NCI-H128 (cell line): ENCODE results near the gene CEACAM16.

Experiments
- DNase-seq: peaks from one replicate; lab custom pipeline; 2025; ENCODE audit not compliant: unreplicated experiment; lab: John Stamatoyannopoulos, UW

CEACAM16 gene

DNA sequence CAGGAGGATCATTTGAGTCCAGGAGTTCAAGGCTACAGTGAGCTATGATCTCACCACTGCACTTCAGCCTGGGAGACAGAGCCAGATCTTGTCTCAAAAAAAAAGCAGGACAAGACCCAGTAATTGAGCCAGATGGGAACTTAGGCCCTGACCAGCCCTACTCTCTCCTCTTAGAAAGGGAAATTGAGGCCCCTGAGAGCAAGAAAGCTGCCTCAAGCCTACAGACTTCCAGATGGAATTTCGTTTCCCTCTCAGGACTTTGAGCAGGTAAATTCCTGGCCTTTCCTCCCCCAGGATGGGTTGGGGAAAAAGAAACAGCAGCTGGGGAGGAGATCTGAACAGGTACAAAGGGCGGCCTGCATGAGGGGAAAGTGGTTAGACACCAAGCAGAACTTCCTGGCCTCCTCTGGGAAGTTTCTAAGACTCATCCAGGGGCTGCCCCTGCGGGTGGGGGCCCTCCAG is 46.0 kb downstream of the CEACAM16 start:
- no peak for DNase-seq

DNA sequence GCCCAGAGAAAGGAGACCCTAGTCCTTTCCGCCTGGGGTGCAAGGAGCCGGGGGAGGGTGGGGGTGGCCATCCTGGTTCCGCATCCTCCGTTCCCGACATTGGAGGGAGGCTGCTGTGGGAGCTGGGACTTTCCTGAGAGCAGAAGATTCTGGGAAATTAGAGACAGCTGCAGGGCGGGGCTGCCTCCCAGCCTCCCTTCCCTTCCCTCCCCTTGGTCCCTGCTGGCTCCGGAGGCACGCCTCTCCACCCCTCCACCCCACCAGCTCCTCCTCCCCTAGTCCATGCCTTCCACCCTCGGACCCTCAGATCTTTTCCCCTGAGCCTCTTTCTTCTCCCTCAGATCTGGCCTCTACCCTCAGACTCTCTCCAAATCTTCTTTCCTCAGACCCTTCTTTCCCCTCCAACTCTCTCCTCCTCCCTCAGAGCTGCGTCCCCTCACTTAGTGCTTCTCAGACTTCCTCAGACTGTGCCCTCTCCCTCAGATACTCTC is 46.4 kb downstream of the CEACAM16 start:
- no peak for DNase-seq

DNA sequence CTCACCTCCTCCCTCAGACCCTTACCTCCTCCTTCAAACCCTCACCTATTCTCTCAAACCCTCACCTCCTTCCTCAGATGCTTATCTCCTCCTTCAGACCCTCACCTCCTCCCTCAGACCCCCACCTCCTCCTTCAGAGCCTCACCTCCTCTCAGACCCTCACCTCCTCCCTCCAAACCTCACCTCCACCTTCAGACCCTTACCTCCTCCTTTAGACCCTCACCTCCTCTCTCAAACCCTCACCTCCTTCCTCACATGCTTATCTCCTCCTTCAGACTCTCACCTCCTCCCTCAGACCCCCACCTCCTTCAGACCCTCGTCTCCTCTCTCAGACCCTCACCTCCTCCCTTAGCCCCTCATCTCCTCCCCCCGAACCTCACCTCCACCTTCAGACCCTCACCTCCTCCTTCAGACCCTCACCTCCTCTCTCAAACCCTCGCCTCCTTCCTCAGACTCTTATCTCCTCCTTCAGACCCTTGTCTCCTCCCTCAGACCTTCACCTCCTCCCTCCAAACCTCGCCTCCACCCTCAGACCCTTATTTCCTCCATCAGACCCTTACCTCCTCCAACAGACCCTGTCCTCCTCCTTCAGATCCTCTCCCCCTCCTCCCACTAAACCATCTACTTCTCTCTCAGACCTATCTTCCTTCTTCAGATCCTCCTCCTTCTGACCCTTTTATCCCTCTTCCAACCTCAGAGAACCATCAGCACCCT is 47.1 kb downstream of the CEACAM16 start:
- no peak for DNase-seq

DNA sequence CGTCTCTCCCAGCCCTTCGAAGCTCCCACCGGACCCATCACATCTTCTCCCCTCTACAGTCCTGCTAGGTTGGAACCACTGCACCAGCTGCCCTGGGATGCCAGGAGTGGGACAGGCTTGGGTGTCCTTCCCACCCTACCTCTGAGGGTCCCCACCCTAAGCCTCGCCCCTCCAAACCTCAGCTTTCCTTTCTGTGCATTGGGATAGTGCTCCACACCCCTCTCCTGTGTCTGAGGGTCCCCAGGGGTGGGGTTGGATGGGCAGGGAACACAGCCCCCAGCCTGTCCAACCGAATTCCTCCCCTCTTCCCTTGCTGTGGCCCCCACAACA is 47.6 kb downstream of the CEACAM16 start:
- no peak for DNase-seq

DNA sequence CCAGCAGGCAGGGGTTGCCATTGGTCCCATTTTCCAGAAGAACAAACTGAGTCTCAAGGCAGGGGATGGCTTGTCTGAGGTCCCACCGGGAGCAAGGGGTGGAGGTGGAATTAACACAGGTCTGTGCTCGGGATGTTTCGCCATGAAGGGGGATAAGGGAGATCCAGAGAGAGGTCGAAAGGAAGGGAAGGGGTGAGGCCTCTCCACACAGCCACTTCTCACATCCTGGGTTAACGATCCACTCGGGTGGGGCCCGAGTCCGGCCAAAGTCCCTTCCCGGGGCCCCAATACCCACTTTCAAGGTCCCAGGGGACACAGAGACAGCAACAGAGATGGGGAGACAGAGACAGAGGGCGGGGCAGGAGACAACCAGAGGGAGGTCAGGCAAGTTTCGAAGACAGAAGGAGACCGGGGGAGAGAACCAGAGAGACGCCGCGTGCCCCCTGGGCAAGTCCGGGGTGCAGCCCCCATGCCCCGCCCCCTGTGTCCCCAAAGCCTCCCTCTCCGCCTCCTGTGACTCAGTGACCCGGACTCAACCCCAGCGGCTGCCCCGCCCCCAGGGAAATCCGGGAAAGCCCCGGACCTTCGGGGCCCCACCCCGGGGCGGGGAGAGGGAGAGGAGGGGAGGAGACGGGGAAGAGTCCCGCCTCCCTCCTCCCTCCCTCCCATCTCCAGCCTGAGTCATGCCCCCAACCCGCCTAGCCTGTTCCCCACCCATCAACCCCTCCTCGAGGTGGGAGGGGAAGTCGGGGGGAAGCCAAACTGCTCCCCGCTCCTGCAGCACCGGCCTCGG is 48.2 kb downstream of the CEACAM16 start:
- peak; percentile 21 for DNase-seq

DNA sequence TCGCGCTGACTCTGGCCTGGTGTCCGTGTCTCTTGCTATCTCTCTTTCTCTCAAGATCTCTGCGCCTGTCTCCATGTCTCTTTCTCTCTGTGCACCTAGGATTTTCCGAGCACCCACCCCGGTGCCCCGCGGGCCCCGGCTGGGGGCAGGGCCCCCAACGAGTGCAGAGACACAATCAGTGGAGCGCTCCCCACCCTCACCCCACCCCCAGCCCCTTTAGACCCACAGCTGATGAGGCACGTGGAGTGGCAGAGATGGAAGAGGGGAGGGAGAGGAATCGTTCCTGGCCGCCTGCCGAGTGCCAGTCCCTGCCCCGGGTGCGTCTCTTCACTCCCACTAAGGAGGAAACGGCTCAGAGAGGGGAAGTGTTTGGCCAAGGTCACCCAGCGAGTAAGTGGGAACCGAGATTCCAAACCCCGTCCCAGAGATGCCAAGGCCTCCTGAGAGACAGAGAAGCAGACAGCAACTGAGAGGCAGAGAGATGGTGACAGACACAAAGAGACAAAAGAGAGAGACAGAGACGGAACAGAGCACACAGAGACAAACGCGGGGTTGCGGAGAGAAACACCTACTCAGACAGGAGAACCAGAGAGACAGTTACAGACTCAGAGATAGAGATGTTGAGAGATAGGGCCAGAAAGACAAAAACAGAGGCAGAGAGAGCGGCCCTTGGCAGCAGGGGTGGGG is 48.9 kb downstream of the CEACAM16 start:
- no peak for DNase-seq

DNA sequence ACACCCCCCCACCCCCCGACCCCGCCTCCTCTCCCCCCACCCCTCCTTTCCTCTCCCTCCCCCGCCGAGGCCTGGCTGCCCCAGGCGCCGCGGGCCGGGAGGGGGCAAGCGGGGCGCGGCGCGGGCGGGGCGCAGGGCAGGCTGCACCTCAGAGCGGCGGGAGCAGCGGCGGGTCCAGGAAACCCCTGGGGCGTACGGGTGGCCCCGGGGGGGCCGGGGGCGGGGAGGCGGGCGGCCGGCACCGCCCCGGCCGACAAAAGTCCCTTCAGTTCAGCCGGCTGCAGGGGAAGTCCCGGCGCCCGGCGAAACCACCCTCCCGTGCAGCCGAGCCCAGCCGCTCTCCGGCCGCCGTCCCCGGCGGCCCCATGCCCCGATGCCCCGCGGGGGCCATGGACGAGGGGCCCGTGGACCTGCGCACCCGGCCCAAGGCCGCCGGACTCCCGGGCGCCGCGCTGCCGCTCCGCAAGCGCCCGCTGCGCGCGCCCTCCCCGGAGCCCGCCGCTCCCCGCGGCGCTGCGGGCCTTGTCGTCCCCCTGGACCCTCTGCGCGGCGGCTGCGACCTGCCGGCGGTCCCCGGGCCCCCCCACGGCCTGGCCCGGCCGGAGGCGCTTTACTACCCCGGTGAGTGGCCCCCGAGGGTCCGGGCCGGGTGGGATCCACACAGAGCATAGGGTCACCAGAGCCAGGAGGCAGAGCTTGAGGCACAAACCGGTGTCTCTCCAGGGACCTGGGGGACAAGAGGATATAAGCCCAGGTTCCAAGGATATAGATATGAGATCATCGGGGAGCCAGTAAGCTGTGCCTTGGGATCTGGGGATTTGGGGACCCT is 49.7 kb downstream of the CEACAM16 start, which contains the start of gene BCL3:
BCL3 (plus strand) TSS at position 283 of the 829 bp plus-strand sequence; CDS start at position 366, 83 bp downstream.
- no peak for DNase-seq

DNA sequence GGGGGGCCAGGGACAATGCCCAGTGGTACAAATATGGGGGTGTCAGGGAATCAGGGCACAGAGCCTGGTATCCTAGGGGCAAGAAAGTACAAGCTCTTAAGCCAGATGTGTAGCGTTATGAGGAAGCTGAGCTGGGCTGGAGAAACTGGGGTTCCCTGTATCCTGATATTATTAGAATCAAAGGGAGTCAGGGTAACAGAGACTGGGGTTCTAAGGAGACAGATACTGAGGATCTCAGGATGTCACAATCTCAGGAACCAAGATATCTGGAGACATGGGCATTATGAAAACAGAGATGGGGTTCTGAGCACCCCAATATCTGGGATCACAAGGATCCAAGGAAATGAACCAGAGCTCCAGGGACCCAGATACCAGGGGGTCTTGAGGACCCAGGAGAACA is 50.3 kb downstream of the CEACAM16 start:
- DNase-seq: no peak

DNA sequence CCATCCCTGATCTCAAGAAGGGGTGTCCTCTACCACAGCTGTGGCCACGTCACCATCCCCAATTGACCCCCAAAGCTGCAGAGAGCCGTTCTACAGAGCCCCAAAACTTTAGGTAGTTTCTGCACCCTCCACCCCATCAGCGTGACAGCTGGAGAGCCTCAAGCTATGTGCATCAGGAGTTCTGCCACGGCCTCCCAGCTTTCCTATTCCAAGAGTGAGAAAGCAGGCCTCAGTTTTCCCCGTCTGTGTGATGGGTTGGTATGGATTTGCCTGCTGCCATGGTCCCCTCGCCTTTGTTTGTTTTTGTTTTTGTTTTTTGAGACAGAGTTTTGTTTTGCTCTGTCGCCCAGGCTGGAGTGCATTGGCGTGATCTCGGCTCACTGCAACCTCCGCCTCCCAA is 51.0 kb downstream of the CEACAM16 start:
- no peak for DNase-seq

DNA sequence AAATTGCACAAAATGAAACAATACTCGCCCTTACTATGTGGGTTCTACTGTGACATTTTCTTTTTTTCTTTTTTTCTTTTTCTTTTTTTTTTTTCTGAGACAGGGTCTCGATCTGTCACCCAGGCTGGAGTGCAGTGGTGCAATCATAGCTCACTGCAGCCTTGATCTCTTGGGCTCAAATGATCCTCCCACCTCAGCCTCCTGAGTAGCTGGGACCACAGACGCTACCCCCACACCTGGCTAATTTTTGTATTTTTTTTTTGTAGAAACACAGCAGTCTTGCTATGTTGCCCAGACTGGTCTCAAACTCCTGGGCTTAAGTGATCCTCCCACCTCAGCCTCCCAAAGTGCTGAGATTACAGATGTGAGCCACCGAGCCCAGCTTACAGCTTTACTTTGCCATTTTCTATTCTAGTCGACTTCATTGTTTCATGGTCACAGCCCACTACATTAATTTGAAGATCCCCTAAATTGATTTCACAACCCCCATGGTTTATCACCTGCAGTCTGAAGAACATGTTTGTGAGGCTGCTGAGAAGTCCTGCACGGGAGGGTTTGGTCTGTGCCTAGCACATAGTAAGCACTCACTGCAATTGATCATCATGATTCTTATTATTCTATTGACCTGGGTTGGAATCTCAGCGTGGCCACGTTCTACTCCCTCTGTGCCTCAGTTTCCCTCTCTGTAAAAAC is 53.3 kb downstream of the CEACAM16 start:
- DNase-seq: no peak

DNA sequence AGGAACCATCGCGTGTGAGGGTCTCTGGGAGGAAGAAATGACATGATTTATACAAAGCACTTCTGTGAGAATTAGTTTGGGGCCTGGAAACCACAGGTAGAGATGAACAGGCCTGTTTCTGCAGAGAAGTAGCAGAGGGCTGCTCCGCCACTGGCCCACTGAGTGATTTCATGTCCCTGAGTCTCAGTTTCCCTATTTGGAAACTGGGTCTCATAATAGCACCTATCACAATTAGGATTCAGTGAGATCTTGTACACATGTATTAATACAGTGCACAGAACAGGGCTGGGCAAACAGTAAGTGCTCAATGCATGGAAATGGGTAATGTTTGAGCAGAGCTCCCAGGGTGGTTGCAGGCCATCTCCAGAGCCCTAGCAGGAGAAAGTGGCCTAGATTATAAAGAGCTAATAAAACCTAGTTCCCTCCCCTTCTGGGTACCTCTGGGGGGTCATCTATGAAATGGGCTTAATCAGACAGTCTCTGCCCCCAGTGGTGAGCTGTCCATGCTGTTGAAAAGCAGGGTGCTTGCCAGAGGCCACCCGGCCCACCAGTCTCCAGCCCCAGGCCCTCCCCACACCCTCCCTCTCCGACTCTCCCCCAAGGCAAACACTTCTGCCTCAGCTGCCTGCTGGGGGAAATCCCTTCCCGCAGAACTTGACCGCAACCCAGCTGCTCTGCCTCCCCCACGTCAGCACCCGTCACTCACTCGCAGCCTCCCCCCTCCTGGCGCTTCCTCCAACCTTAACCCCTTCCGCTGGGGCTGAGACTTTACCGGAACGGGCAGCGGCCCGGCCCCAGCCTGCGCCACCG is 54.1 kb downstream of the CEACAM16 start:
- DNase-seq: peak; percentile 35

DNA sequence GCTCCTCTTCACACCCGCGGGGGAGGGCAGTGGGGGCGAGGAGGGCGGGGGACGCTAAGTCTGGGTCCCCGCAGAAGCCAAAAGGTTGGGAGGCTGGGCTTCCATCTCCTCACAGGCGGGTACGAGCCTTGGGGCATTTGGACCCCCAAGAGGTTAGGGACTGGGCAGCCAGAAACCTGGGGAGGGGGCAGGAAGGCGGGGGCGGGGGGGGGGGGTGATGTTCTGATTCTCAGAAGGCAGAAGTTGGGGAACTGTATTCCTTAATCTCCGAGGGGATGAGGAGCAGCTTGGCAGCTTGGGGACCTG is 54.6 kb downstream of the CEACAM16 start:
- DNase-seq: no peak

DNA sequence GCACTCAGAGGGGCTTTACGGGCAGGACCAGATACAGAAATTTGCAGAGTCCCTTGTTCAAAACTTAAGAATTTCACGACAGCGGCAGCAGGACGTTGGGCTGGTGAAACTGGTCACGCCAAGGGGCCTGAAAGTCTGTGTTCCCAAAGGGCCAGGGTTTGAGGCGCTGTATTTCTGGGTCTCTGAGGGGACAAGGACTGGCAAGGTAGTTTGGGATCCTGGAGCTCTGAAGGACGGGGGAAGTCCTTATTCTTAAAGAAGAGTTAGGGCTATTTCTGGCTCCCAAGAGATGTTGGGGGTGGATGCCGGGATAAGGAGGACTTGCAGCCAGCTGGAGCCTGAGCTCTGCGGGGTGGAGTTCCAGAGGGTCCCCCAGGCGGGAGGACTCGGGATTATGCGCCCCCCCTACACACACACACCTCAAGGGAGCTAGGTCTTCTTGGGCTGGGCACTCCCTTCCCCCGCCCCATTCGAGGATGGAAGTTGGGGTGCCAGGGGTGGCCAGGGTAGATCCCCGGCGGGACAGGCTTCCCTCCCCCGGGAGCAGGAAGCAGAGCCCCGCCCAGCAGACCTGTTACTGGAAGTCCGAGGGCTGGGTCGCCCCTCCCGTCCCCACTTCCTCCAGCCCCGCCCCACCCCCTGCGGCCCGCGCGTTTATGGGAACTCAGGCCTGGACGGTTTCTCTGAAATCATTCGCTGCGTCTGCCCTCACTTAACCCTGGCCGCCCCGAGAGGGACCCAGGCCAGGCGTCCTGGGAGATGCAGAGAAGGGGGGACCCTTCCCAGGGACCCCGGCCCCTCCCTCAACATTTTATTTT is 55.2 kb downstream of the CEACAM16 start:
- no peak for DNase-seq

DNA sequence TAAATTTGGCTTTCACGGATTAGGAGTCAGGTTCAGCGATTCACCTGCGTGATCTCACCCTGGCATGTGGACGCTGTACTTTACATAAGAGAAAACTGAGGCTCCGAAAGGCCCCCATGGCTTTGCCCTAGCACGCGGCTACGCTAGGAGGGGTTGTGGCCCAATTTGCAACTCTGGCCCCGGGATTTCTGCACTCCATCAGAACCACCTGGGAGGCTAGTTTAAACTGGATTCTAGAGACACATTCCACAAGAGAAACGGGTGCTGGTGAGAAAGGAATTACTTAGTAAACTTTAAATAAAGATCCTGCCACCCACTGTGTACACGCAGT is 55.8 kb downstream of the CEACAM16 start:
- no peak for DNase-seq

DNA sequence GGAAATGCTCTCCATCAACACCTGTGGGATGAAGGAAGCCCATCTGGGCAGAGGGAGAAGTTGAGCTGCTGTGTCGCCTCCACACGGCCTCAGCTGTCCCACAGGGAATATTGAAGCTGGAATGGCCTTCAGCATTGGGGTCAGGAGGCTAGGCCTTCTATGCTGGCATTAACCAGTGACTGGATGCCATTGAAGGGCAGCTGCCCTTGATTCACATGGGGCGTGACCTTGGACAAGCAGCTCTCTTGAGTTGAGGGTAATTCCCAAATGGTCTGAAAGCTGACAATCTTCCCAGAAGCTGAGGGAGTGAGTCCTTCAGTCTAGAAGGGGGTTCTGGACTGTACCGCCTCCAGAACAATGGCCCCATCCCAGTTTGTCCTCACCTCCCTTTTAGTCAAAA is 56.3 kb downstream of the CEACAM16 start:
- DNase-seq: no peak

DNA sequence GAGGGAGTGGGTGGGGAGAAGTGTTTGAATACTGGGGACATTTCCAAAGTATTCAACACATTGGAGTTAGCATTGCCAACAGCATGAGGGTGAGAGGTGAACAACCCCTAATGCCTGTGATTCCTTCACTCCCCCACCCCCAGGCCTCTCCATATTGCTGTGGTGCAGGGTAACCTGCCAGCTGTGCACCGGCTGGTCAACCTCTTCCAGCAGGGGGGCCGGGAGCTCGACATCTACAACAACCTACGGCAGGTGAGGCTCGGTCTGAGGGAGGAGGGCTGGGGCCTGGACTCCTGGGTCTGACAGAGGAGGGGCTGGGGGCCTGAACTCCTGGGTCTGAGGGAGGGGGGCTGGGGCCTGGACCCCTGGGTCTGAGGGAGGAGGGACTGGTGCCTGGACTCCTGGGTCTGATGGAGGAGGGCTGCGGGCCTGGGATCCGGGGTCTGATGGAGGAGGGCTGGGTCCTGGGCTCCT is 57.2 kb downstream of the CEACAM16 start:
- DNase-seq: no peak

DNA sequence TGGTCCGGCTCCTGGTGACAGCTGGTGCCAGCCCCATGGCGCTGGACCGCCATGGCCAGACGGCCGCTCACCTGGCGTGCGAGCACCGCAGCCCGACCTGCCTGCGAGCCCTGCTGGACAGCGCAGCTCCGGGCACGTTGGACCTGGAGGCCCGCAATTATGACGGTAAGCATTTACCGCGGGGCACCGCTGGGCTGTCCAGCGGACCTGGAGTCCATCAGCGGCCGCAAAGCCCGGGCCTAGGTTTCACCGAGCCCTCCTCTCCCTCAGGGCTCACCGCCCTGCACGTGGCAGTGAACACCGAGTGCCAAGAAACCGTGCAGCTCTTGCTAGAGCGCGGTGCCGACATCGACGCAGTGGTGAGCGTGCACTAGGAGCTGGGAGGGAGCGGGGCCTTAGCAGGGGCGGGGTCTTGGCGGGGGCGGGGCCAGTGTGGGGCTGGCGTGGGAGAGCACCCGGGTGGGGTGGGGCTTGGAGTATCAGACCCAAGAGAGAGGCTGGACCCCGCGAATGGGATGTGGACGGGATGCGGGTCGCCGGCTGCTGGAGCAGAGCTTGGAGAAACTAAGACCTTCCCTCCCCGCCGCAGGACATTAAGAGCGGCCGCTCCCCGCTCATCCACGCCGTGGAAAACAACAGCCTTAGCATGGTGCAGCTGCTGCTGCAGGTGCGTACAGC is 58.2 kb downstream of the CEACAM16 start:
- DNase-seq: no peak
